RWPE1 (cell line): ENCODE results near the gene FBXW7.
A peak's percentile ranks its signal among the peaks of the same experiment; 100 is the strongest.

Source experiments
- CTCF ChIA-PET: fragments of 350-600 bp; sonication (Branson Sonifier 250); formaldehyde crosslinking; extraction: SDS; loops from one replicate; lab custom pipeline; 2021; lab: Yijun Ruan, JAX
- POLR2A ChIA-PET: fragments of 400-600 bp; formaldehyde crosslinking; extraction: SDS; loops from one replicate; lab custom pipeline; 2020; ENCODE audit warnings: antibody characterized with exemption; ENCODE audit not compliant: low non-redundant PET; lab: Yijun Ruan, JAX
- DNase-seq: peaks from one replicate; pipeline ENCODE4 v3.0.0; 2012; ENCODE audit warnings: low spot score
- H3K27ac ChIP-seq: fragments of 450-650 bp; 2 replicates; pipeline ENCODE4 v1.5.1; 2017
- CTCF ChIP-seq: fragments of 450-650 bp; conservative IDR thresholded peaks from 2 replicates; pipeline ENCODE4 v1.5.1; 2017; ENCODE audit warnings: low read depth, mild to moderate bottlenecking

FBXW7 gene

GRCh38 chr4:152340818-152341217 lies 195.1 kb downstream of the FBXW7 start:
- POLR2A ChIA-PET, result no interaction called here
- no peak overlapping the region for H3K27ac ChIP-seq
- TF ChIP-seq CTCF, result no peak
- DNase-seq, result no peak
- CTCF ChIA-PET, result interaction anchor here (0.7 kb wide), 1 partner anchor 9 kb away, joined by 3 read pairs; no protein-coding TSS in a partner anchor

GRCh38 chr4:152339576-152339975 lies 196.3 kb downstream of the FBXW7 start:
- TF ChIP-seq CTCF, result no peak
- POLR2A ChIA-PET, result no interaction called here
- CTCF ChIA-PET, result interaction anchor here (0.6 kb wide), 1 partner anchor 76 kb away, joined by 8 read pairs; no protein-coding TSS in a partner anchor
- no peak for DNase-seq
- no peak overlapping the region for H3K27ac ChIP-seq

GRCh38 chr4:152334931-152335330 lies 201.0 kb downstream of the FBXW7 start:
- no peak overlapping the region for H3K27ac ChIP-seq
- no peak for DNase-seq
- ChIA-PET CTCF (no interaction called here), POLR2A (interaction anchor here (0.6 kb wide), 1 partner anchor 1109 kb away, joined by 3 read pairs; no protein-coding TSS in a partner anchor)
- TF ChIP-seq CTCF, result no peak

GRCh38 chr4:152331042-152331441 lies 204.8 kb downstream of the FBXW7 start:
- ChIA-PET CTCF (no interaction called here), POLR2A (no interaction called here)
- DNase-seq, result no peak
- no peak for TF ChIP-seq CTCF
- no peak overlapping the region for H3K27ac ChIP-seq

- peak; percentile 42 for DNase-seq
- no peak for TF ChIP-seq CTCF
- no peak overlapping the region for H3K27ac ChIP-seq
- CTCF ChIA-PET, result no interaction called here
- POLR2A ChIA-PET, result interaction anchor here (0.7 kb wide), 1 partner anchor 69 kb away, joined by 4 read pairs; no protein-coding TSS in a partner anchor
These were observed 207.3 kb downstream of the FBXW7 start for GRCh38 chr4:152328582-152328981.

- ChIA-PET POLR2A (no interaction called here), CTCF (no interaction called here)
- no peak for DNase-seq
- no peak overlapping the region for H3K27ac ChIP-seq
- no peak for TF ChIP-seq CTCF
These were observed 208.1 kb downstream of the FBXW7 start for GRCh38 chr4:152327606-152328453.
